Measurements from ENCODE around the gene IBA57.

- TF ChIP-seq CTCF (IDR thresholded peaks at IDR 0.05 in 4 of 5, conservative IDR thresholded peaks at IDR 0.05 in 1 of 5), result no peak
- no peak for TF ChIP-seq POLR2A (IDR thresholded peaks at IDR 0.05)
Observed at GRCh38 chr1:228148935-228149405, 16.6 kb upstream of the IBA57 start.
